Endothelial cell of umbilical vein (primary cell): ENCODE data around the gene SVIL. TPM values are rescaled to one million over a fixed set of nuclear protein-coding genes. Genes with fewer than 3 reads are reported as not detected.
"Not testable (repeated sequence)": the region's sequence is repeated elsewhere in the genome, so short reads cannot be mapped to it uniquely, and the experiment has no call there.

ENCODE experiments used
- BruUV-seq: library from RNA; stranded (reverse); fragments of 400-500 nt; replicated peaks from 2 replicates; lab custom pipeline; 2021; lab: Mats Ljungman, UMichigan
- CTCF ChIA-PET: fragments of 300-600, 350-600 bp; sonication (Branson Sonifier 250); formaldehyde crosslinking; loops from one replicate; lab custom pipeline; 2021; ENCODE audit warnings: antibody characterized with exemption, inconsistent platforms; lab: Charles Lee
- POLR2A ChIA-PET: fragments of 300-600, 350-600 bp; sonication (Branson Sonifier 250); formaldehyde crosslinking; loops from one replicate; lab custom pipeline; 2021; ENCODE audit warnings: antibody characterized with exemption, inconsistent platforms; lab: Charles Lee
- DNase-seq: peaks from one replicate; pipeline ENCODE4 v3.0.0-alpha.2; 2011; ENCODE audit warnings: low read depth, low spot score
- FAIRE-seq: peaks from 2 replicates; lab custom pipeline; 2011; peaks lifted over from hg19 to GRCh38; lab: Jason Lieb, UNC
- H2AFZ ChIP-seq: 2 replicates; pipeline ENCODE4 v1.6.0; 2012; ENCODE audit warnings: low read depth, low read length, control low read depth, inconsistent platforms
- H3K27ac ChIP-seq: 2 replicates; pipeline ENCODE4 v1.5.1; 2011; ENCODE audit warnings: low read depth, mild to moderate bottlenecking, control low read depth, low read length, moderate library complexity; ENCODE audit not compliant: insufficient read depth
- H3K27me3 ChIP-seq, 2 experiments: 2 replicates each; pipeline versions ENCODE4 v1.6.0 to v1.6.1; 2011; ENCODE audit warnings: low read length in 2 of 2, mixed read lengths in 1 of 2; ENCODE audit not compliant: control insufficient read depth in 2 of 2, insufficient read depth in 2 of 2
- H3K36me3 ChIP-seq, 2 experiments: 2 replicates in 1 of 2; 3 replicates in 1 of 2; pipeline ENCODE4 v1.5.1; 2011; ENCODE audit warnings: low read length in 2 of 2, mild to moderate bottlenecking in 1 of 2, moderate library complexity in 1 of 2; ENCODE audit not compliant: control insufficient read depth in 2 of 2, insufficient read depth in 2 of 2; ENCODE audit errors: extremely low read depth in 1 of 2
- H3K4me1 ChIP-seq: 3 replicates; pipeline ENCODE4 v1.5.1; 2011; ENCODE audit warnings: mild to moderate bottlenecking, low read length; ENCODE audit not compliant: control insufficient read depth, insufficient read depth; ENCODE audit errors: extremely low read depth
- H3K4me2 ChIP-seq: 2 replicates; pipeline ENCODE4 v1.6.1; 2011; ENCODE audit warnings: low read length, control low read depth, mixed read lengths; ENCODE audit not compliant: insufficient read depth
- H3K4me3 ChIP-seq, 3 experiments: fragments of 200-600 bp in 1 of 3; sonication (generic), shearing (Covaris generic) in 1 of 3; replicated peaks in 1 of 3; 2 replicates each; pipeline ENCODE4 v1.5.1; 2011 to 2016; ENCODE audit warnings: control low read depth in 3 of 3, low read length in 3 of 3, mild to moderate bottlenecking in 2 of 3, inconsistent platforms in 1 of 3, low read depth in 1 of 3, moderate library complexity in 1 of 3; ENCODE audit not compliant: insufficient read depth in 1 of 3
- H3K79me2 ChIP-seq: 2 replicates; pipeline ENCODE4 v1.6.0; 2012; ENCODE audit warnings: low read length, inconsistent platforms; ENCODE audit not compliant: control insufficient read depth, insufficient read depth
- H3K9ac ChIP-seq: replicated peaks from 2 replicates; pipeline ENCODE3; 2011; ENCODE audit warnings: low read length, control low read depth; ENCODE audit not compliant: insufficient read depth; ENCODE audit errors: extremely low read depth
- H3K9me1 ChIP-seq: replicated peaks from 3 replicates; pipeline ENCODE4 v1.6.0; 2011; ENCODE audit warnings: mild to moderate bottlenecking, low read length; ENCODE audit not compliant: control insufficient read depth, insufficient read depth; ENCODE audit errors: extremely low read depth
- H3K9me3 ChIP-seq: replicated peaks from 2 replicates; pipeline ENCODE4 v1.5.1; 2012; ENCODE audit warnings: low read length, inconsistent platforms; ENCODE audit not compliant: control insufficient read depth, insufficient read depth
- H4K20me1 ChIP-seq: replicated peaks from 2 replicates; pipeline ENCODE3; 2011; ENCODE audit warnings: mild to moderate bottlenecking, low read length; ENCODE audit not compliant: control insufficient read depth, insufficient read depth; ENCODE audit errors: extremely low read depth
- EZH2 ChIP-seq: IDR thresholded peaks from 2 replicates; pipeline ENCODE4 v1.6.1; 2012; ENCODE audit warnings: borderline replicate concordance, low read depth, mild to moderate bottlenecking, moderate library complexity, low read length, inconsistent platforms; ENCODE audit not compliant: severe bottlenecking
- FOS ChIP-seq: IDR thresholded peaks from 2 replicates; pipeline ENCODE4 v1.6.1; 2011; ENCODE audit warnings: mild to moderate bottlenecking, low read length, moderate library complexity, borderline replicate concordance; ENCODE audit not compliant: insufficient read depth
- GATA2 ChIP-seq: IDR thresholded peaks from 2 replicates; pipeline ENCODE4 v1.7.0; 2011; ENCODE audit warnings: low read depth, mild to moderate bottlenecking, moderate library complexity, mixed read lengths, low read length; ENCODE audit not compliant: insufficient read length, insufficient read depth
- JUN ChIP-seq: IDR thresholded peaks from 2 replicates; pipeline ENCODE4 v1.6.1; 2011; ENCODE audit warnings: borderline replicate concordance, low read depth; ENCODE audit not compliant: insufficient read length, insufficient read depth
- MYC ChIP-seq: IDR thresholded peaks from one replicate; pipeline ENCODE4 v1.6.1; 2011; ENCODE audit warnings: mild to moderate bottlenecking, low read depth, low read length
- POLR2A ChIP-seq: IDR thresholded peaks from 2 replicates; pipeline ENCODE4 v1.6.1; 2012; ENCODE audit warnings: low read depth, mild to moderate bottlenecking, control low read depth, low read length
- POLR2AphosphoS5 ChIP-seq: IDR thresholded peaks from 2 replicates; pipeline ENCODE4 v1.6.1; 2012; ENCODE audit warnings: low read depth, mild to moderate bottlenecking, control low read depth, low read length, moderate library complexity; ENCODE audit not compliant: insufficient read depth
- dilution Hi-C: fragments of 300-500 bp; cut with MboI; formaldehyde crosslinking; loops from one replicate; pipeline ENCODE4 v1.15.0; 2019; ENCODE audit warnings: low sequenced_read_pairs; ENCODE audit not compliant: extremely low pct_ligation_motif_present
- intact Hi-C: fragments of 100-400 bp; cut with micrococcal nuclease; formaldehyde crosslinking; loops from one replicate; pipeline ENCODE4 v1.10.0; 2022
- polyA plus RNA-seq, 4 experiments: library from polyadenylated mRNA; depleted of rRNA in 3 of 4; stranded (reverse) in 3 of 4; unstranded in 1 of 4; fragments of >200 nt; gene quantifications; 2 replicates each; pipeline versions ENCODE4 v1.2.1 to v1.2.3, GENCODE V29; 2011 to 2012; ENCODE audit warnings: missing spikeins in 1 of 4
- total RNA-seq: library from RNA; stranded (reverse); gene quantifications from 2 replicates; pipeline ENCODE4 v1.2.3, GENCODE V29; 2021
- TF ChIP-seq, protein P1 (sequence below): IDR thresholded peaks from 2 replicates; pipeline ENCODE4 v1.6.1; 2011; ENCODE audit not compliant: insufficient read depth, insufficient read length
- TF ChIP-seq, protein P2 (sequence below), 2 donors: IDR thresholded peaks; 1 replicate in 1 of 2; 2 replicates in 1 of 2; pipeline ENCODE4 v1.5.1; 2011; ENCODE audit warnings: low read length in 2 of 2, mild to moderate bottlenecking in 2 of 2, moderate library complexity in 2 of 2, control low read depth in 1 of 2, inconsistent platforms in 1 of 2, low read depth in 1 of 2; ENCODE audit not compliant: insufficient read depth in 1 of 2; ENCODE audit errors: extremely low read depth in 1 of 2

Gene SVIL
- total and polyA plus RNA-seq, 2 donors (not counting 3 experiments of a cell fraction or from before 2014, with no cell fraction given) = 22.6 to 70.7 TPM

DNA sequence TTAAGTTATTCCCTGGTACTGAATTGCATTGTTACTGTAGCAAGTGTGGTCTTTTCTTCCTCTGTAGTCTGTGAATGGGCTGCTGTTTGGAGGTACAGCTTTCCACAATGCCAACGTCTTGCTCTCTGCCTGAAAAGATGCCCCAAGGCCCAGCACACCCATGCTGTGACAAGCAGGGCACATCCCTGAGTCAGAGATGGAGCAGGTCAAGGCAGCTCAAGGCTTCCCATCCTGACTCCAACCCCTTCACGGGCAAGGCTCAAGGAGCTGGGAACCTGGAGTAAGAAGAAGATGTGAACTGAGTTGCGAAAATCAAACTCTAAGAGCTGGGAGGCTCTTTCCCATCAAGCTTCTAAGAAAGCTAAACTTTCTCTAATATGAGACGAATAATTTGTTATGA, 27.2 kb downstream of the SVIL start:
- ChIA-PET CTCF (interaction anchor here (1.1 kb wide), 1 partner anchor 127 kb away, joined by 3 read pairs; no protein-coding TSS in a partner anchor), POLR2A (no interaction called here)
- Histone ChIP-seq H3K4me2 (no peak overlapping the region), H3K4me1 (no peaks in the 10 kb centered on the region), H4K20me1 (no peaks in the 10 kb centered on the region), H3K9me3 (no peaks in the 10 kb centered on the region), H3K27ac (no peak overlapping the region), H3K79me2 (no peaks in the 10 kb centered on the region), H3K4me3 (no peak overlapping the region), H3K9ac (no peak overlapping the region), H3K9me1 (no peaks in the 10 kb centered on the region), H3K27me3 (no peaks in the 10 kb centered on the region), H3K36me3 (peaks cover 0 to 4% of the 10 kb centered on the region in 2 experiments), H2AFZ (no peak overlapping the region)
- TF ChIP-seq EZH2 (no peak), POLR2A (no peak), JUN (no peak), MYC (no peak), FOS (no peak), GATA2 (no peak), POLR2AphosphoS5 (no peak)
- TF ChIP-seq, protein P1, sequence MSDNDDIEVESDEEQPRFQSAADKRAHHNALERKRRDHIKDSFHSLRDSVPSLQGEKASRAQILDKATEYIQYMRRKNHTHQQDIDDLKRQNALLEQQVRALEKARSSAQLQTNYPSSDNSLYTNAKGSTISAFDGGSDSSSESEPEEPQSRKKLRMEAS = no peak
- TF ChIP-seq, protein P2, sequence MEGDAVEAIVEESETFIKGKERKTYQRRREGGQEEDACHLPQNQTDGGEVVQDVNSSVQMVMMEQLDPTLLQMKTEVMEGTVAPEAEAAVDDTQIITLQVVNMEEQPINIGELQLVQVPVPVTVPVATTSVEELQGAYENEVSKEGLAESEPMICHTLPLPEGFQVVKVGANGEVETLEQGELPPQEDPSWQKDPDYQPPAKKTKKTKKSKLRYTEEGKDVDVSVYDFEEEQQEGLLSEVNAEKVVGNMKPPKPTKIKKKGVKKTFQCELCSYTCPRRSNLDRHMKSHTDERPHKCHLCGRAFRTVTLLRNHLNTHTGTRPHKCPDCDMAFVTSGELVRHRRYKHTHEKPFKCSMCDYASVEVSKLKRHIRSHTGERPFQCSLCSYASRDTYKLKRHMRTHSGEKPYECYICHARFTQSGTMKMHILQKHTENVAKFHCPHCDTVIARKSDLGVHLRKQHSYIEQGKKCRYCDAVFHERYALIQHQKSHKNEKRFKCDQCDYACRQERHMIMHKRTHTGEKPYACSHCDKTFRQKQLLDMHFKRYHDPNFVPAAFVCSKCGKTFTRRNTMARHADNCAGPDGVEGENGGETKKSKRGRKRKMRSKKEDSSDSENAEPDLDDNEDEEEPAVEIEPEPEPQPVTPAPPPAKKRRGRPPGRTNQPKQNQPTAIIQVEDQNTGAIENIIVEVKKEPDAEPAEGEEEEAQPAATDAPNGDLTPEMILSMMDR (IDR thresholded peaks at IDR 0.05; ENCODE audit: extremely low read depth in 1 of 2, insufficient read depth in 1 of 2, low read depth in 1 of 2, low read length in 2 of 2) = no peak
- no TSS peak for BruUV-seq
- dilution Hi-C loops (no loop called here), intact Hi-C loops (no loop called here)
- FAIRE-seq (no peak), DNase-seq (no peak)

DNA sequence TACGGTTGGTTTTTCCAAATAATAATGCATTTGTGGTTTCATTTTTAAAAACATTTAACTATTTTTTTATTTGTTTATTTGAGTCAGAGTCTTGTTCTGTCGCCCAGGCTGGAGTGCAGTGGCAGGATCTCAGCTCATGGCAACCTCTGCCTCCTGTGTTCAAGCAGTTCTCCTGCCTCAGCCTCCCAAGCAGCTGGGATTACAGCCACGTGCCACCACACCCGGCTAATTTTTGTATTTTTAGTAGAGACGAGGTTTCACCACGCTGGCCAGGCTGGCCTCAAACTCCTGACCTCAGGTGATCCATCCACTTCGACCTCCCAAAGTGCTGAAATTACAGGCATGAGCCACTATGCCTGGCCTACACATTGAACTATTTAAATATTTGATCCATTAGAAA, 28.1 kb downstream of the SVIL start:
- dilution Hi-C loops, H3K36me3 ChIP-seq, BruUV-seq, H3K9ac ChIP-seq, intact Hi-C loops, CTCF ChIA-PET, H2AFZ ChIP-seq, H3K27ac ChIP-seq, H3K4me2 ChIP-seq, POLR2A ChIA-PET, H3K27me3 ChIP-seq, FAIRE-seq, H3K4me3 ChIP-seq, H3K4me1 ChIP-seq, H3K9me3 ChIP-seq, H3K79me2 ChIP-seq, DNase-seq, H4K20me1 ChIP-seq, H3K9me1 ChIP-seq: not testable (repeated sequence)
